Adipose tissue (tissue), 3 donors: Measurements from ENCODE around the gene PAGE2. TPM values are rescaled to one million over a fixed set of nuclear protein-coding genes. Genes with fewer than 3 reads are reported as not detected.
"Not testable (repeated sequence)": the region's sequence is repeated elsewhere in the genome, so short reads cannot be mapped to it uniquely, and the experiment has no call there.

Source experiments
- H3K27ac ChIP-seq: one replicate; pipeline ENCODE4 v1.5.1; 2013; ENCODE audit warnings: low read depth, low read length
- WGBS, 3 donors: extraction: QIAGEN DNeasy Blood & Tissue Kit; methylation state at CpG; one replicate each; pipeline ENCODE4 v1.1.7; 2013; 5-methylcytosine and 5-hydroxymethylcytosine counted together
- polyA plus RNA-seq, 3 donors: library from polyadenylated mRNA; stranded (reverse); fragments of 200-250 nt; gene quantifications; one replicate each; pipeline ENCODE4 v1.2.3, GENCODE V29; 2013
- donor health status: healthy with polysubstance abuse.
- donor health status: Bipolar disorder and iron deficiency.
- donor health status: healthy.

Gene PAGE2, protein sequence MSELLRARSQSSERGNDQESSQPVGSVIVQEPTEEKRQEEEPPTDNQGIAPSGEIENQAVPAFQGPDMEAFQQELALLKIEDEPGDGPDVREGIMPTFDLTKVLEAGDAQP
- not detected for polyA plus RNA-seq

DNA sequence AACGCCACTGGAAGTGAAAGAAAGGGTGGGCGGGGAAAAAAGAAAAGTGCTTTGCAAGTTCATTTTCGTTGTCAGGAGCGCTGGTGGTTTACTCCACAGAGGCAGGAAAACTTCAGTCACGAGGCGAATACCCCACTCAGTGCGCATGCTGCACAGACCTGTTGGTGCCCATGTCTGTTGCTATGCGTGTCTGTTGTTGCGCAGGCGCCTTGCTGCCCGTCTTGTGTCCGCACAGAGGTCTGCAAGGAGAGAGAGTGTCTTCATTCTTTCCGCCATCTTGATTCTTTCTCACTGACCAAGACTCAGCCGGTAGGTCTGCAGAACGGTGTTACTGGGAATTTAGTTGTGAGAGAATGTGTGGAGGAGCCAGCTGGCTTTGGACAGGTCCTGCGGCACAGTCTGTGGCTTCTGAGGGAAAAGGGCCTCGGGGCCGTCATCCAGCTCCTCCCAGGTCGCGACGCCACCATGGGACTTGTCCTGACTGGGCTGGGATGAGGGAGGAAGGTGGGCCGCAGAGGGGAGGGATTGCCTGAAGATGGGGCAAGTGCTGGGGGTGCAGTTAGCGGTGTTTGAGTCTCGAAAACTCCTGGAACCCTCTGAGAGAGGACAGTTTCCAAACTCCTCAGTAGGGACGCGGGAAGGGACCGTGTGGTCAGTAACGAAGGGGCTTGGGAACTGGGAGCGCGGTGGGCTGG lies at the start of gene PAGE2:
TSS of gene PAGE2 (plus strand) at position 224 of the 695 bp plus-strand sequence. CDS start 1,003 bp downstream, outside the sequence.
- 87 to 95% (median 94%) methylated on average over 28 to 30 of the region's 30 CpGs for WGBS, 3 donors
- no peak within 1 kb of the TSS for H3K27ac ChIP-seq

DNA sequence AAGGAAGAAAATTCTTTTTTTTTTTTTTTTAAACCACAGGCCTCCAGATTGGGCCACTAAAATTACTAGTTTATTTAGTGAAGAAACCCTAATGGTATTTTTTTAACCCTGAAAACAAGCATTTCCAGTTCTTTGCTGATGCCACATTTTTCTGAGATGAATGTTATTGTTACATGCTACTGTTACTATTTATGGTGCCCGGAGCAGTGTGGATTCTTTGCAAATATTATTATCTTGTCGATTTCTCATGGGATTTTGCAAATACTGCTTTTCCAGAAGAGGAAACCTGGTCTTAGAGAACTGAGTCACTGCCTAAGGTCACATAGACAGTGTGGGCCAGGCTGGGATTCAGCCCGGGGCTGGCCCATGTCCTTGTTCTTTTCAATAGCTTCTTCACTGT lies 49.3 kb upstream of the PAGE2 start:
- 69 to 80% (median 78%) methylated on average over 3 of the region's 3 CpGs for WGBS, 3 donors
- no peak overlapping the region for H3K27ac ChIP-seq

DNA sequence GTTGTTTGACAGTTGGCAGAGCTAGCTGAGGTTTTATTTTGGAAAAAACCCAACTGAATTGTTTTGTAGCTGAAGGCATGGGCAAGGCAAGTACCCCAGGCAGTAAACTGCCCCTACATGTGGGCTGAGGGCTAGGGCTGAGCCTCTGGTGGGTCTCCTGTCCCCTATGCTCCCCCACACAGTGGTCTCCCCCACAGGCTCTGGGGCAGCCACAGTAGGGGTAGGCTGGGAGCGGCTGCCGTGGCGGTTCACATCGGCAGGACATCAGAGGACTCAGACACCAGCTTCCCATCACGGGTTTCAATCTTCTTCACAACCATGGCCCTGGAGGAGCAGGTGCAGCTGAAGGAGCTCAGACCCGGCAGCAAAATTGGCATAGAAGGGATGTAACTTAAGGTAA lies 47.3 kb upstream of the PAGE2 start:
- WGBS, 3 donors = 88 to 100% (median 96%) methylated on average over 1 to 6 of the region's 6 CpGs
- H3K27ac ChIP-seq = no peak overlapping the region

DNA sequence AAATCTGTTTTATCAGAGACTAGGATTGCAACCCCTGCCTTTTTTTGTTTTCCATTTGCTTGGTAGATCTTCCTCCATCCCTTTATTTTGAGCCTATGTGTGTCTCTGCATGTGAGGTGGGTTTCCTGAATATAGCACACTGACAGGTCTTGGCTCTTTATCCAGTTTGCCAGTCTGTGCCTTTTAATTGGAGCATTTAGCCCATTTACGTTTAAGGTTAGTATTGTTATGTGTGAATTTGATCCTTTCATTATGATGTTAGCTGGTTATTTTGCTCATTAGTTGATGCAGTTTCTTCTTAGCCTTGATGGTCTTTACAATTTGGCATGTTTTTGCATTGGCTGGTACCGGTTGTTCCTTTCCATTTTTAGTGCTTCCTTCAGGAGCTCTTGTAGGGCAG lies 38.2 kb upstream of the PAGE2 start:
- 79 to 83% (median 80%) methylated on average over 2 of the region's 2 CpGs for WGBS, 3 donors
- H3K27ac ChIP-seq = not testable (repeated sequence)

DNA sequence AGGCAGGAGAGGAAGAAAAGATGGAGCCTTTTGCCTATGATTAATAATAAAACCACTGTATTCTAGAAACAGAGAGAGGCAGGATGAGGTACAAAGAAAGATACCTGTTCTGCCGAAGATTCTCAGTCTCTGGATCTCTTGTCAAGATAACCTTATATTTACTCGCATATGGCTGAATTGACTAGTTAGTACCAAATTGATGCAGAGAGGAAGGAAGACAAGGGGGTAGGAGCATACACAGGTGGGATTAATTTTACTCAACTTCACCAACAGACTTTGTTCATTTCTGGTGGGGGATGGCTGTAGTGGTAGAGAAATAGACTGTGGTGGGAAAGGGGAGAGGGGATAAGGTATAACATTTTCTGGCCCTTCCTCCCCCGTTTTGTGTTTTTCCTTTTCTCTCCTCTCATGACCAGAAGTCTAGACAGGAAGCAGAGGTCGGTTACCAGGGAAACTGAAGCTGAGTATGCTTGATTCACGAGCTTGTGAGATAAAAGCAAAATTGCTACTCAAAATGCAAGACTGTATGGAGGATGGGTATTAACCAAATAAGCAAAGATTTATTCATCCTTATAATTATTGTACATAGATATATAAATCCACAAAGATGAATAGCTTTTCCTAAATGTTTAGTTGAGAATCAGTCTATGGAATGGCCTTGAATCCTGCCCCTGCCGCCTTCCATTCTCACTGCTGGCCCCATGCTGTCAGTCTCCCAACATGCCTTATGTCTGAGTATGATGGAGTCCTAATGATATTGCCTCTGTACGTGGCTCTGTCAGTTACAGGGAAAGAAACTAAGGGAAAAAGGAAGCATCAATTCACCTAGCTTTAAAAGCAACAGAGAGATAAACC lies 31.8 kb upstream of the PAGE2 start:
- no peak overlapping the region for H3K27ac ChIP-seq
- 14 to 41% (median 15%) methylated on average over 7 of the region's 7 CpGs for WGBS, 3 donors

DNA sequence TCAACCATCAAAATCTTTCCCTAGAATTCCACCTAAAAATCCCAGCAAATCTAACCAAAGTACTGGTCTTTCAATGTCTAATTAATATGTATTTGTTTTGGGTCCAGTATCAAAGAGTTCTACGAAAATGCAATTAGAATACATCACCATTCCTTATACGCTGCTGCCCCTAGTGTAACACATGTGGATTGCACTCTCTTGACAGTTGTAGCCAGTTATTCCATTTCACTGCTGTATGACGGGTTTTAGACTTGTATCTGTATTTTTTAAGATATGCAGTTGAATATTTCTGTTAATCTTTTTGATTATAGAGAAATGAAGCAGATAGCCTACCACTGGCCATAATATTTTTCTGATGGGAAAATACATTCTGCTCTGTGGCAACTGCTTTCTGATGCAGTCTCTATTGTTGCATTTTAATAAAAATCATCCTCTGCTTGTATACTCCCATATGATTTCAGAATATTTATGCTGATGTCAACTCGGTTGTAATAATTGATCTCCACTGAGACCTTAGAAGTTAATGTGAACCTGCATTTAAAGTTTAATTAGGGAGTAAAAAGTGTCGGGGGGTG lies 31.1 kb upstream of the PAGE2 start:
- H3K27ac ChIP-seq = no peak overlapping the region
- WGBS, 3 donors = 20 to 22% (median 20%) methylated on average over 5 of the region's 5 CpGs

DNA sequence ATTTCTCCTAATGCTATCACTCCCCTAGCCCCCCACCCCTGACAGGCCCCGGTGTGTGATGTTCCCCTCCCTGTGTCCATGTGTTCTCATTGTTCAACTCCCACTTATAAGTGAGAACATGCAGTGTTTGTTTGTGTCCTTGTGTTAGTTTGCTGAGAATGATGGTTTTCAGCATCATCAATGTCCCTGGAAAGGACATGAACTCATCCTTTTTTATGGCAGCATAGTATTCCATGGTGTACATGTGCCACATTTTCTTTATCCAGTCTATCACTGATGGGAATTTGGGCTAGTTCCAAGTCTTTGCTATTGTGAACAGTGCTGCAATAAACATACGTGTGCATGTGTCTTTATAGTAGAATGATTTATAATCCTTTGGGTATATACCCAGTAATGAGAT lies 21.6 kb upstream of the PAGE2 start:
- not testable (repeated sequence) for H3K27ac ChIP-seq
- WGBS, 3 donors = 83 to 88% (median 84%) methylated on average over 2 of the region's 2 CpGs

DNA sequence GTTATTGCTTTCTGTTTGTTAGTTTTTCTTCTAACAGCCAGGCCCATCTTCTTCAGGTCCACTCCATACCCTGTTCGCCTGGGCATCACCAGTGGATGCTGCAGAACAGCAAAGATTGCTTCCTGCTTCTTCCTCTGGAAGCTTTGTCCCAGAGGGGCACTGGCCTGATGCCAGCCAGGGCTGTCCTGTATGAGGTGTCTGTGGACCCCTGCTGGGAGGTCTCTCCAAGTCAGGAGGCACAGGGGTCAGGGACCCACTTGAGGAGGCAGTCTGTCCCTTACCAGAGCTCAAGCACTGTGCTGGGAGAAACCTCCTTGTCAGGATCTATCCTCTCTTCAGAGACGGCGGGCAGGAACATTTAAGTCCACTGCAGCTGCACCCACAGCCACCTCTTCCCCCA lies 16.5 kb upstream of the PAGE2 start:
- WGBS, 3 donors = 59 to 91% (median 80%) methylated on average over 2 to 3 of the region's 3 CpGs
- H3K27ac ChIP-seq = no peak overlapping the region

DNA sequence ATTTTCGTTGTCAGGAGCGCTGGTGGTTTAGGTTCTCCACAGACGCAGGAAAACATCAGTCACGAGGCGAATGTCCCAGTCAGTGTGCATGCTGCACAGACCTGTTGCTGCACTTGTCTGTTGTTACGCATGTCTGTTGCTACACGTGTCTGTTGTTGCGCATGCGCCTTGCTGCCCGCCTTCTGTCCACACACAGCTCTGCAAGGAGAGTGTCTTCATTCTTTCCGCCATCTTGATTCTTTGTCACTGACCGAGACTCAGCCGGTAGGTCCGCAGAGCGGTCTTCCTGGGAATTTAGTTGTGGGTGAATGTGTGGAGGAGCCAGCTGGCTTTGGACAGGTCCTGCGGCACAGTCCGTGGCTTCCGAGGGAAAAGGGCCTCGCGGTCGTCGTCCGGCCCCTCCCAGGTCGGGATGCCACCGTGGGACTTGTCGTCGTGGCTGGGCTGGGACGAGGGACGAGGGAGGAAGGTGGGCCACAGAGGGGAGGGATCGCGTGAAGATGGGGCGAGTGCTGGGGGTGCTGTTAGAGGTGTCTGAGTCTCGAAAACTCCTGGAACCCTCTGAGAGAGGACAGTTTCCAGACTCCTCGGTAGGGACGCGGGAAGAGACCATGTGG lies 13.9 kb upstream of the PAGE2 start, which contains the start of gene PAGE2B:
TSS of gene PAGE2B (plus strand) at position 180 of the 617 bp plus-strand sequence. CDS start 1,012 bp downstream, outside the sequence.
- 82 to 95% (median 93%) methylated on average over 26 to 36 of the region's 36 CpGs for WGBS, 3 donors
- no peak within 1 kb of the TSS for H3K27ac ChIP-seq

DNA sequence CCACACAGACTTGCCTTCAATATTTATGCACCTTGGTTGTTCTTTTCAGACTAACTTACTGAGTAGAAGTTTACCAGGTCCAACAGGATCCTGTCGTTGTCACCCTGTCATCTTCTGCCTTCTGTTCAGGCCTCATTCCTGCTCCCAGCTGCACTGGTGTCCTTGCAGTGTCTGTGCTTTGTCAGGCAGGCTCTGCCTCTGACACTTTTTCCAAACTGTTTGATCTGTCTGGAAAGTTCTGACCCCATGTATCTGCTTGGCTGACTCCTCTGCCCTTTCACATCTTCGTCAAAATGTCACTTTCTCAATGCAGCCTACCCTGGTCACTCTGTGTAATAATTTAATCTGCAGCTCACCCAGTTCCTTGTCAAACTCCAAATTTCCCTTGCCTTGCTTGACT lies 9.9 kb downstream of the PAGE2 start:
- 28 to 62% (median 33%) methylated on average over 2 of the region's 2 CpGs for WGBS, 3 donors
- H3K27ac ChIP-seq = no peak overlapping the region

DNA sequence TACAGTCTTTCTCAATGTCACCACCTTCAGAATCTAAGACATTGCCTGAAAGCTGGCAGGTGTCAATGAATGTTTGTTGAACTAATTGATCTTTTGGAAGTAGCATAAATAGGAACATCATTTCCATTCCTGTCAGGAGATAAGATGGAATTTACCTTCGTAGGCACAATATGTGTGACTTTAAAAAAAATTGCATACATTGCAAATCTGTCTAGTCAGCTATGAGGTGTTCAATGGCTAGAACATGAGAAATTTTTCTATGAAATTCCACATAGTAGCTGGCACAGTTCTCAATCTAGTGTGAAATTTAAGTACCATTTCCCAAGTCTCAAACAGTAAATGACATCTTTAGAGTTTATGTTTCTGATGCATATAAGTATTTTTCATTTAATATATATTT lies 10.3 kb downstream of the PAGE2 start:
- no peak overlapping the region for H3K27ac ChIP-seq
- WGBS, 3 donors = 40 to 64% (median 43%) methylated on average over 1 of the region's 1 CpG

DNA sequence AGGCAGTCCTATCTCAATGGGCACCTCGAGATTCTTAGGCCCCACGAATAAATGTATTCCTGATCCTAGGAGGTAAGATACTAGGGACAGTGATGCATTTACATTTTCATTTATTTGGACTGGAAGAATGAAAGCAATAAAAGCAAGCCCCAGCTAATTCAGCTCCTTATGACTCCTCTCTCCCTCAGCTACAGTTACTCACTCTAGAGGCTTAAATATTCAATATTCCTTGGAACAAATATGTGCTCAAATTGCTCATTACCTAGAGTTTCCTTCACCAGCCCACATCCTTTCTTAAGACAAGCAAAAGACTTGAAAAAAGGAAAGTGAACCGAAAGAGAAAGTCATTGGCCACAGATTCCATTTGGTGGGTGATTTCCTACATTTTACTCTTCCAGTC lies 13.9 kb downstream of the PAGE2 start:
- WGBS, 3 donors = 53 to 67% (median 62%) methylated on average over 3 of the region's 3 CpGs
- no peak overlapping the region for H3K27ac ChIP-seq

DNA sequence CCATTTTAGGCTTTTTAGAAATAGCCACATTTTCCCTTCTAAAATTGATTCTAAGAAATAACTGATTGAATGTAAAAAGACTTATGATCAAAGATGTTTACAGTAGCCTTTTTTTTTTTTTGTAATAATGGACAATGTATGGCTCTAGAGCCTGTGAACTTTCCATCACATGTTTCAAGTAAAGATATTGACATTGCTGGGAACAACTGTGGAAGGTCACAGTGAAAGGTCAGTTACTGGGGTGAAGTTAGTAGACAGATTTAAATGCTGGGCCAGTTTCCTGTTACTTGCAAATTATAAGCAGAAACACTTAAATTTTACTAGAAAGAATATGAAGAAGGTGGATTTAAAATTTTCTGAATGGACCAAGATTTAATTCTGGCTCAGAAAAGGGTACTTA lies 18.4 kb downstream of the PAGE2 start:
- no peak overlapping the region for H3K27ac ChIP-seq

DNA sequence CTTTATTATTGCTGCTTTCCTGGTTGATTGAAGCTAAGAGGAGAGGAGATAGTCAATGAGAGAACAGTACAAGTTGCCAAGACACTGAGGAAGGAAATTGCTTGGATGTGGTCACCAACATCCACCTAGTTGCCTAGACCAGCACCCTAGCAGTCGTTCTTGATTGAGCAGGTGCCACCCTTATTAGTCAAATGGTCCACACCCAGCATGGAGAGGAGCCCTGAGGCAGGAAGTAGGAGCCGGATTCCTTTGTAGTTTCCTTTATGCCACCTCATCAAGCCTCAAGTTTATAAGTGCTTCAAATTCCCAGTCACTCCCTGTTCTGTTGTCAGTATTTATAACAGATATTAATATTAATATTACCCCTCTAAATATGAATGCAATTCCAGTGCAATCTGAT lies 19.1 kb downstream of the PAGE2 start:
- no peak overlapping the region for H3K27ac ChIP-seq
- WGBS, 3 donors = 37 to 51% (median 47%) methylated on average over 2 of the region's 2 CpGs

DNA sequence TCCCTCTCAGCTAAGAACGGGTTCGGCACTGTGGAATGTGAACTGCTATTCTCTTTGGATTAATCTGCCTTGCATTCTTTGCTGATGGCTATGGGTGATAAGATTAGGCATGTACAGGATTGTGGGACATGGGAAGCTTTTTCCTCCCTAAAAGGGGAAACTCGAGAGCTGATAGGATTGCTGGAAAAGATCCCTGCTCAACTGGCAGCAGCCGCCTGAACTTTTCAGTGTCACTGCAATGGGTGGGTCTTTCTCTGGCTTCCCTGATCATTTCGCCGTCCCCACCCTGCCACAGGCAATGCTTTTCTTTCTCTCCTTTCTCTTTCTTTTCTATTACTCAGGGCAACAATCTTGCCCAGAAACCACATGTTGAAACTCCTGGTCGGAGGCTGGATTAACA lies 20.5 kb downstream of the PAGE2 start:
- H3K27ac ChIP-seq = no peak overlapping the region
- WGBS, 3 donors = 48 to 64% (median 64%) methylated on average over 6 to 7 of the region's 7 CpGs

DNA sequence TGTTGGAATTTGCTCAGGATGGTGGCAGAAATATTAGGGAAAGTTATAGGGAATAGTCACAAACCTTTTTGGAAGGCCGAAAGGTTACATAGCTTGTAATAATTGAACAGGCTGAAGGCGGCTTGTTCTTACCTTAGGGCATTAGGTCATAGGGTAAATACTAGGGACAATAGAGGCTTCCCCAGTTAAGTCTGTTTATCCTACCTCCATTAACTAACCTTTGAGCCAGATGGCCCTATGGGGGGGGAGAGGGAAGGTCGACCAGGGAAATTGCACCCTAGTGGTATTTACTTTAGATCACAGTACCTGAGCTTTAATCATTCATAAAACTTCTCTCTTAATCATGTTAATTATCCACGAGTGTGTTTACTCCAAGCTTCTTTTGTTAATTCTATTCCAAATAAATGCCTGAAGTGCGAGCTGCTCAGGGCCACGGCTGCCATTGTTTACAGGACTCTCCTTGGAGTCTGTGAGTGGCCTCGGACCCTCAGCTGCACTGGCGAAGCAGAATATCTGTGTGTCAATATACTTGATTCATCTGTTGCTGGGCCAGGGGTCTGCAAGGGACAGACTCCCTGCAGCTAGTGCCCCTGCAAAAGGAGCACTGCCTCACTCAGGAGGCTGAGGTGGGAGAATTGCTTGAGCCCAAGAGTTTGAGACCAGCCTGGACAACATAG lies 22.9 kb downstream of the PAGE2 start:
- WGBS, 3 donors = 26 to 80% (median 67%) methylated on average over 6 to 8 of the region's 8 CpGs
- no peak overlapping the region for H3K27ac ChIP-seq

DNA sequence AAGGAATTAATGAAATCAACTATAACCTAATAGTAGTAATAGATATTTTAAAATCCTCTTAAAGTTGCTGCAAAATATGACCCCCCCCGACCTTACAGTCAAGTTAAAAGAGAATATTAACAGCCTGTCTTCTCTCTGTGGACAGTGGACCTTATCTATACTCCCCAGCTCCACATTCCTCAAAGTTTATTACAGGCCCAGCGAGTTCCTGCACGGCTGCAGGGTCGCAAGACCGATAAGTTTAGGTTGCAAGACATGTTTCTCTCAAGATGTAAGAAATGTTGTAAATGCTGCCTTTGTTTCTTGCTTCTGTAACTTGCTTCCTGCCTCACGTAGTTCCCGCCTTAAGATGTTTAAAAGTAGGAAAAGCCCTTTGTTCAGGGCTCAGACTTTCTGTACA lies 27.8 kb downstream of the PAGE2 start:
- WGBS, 3 donors = 44 to 64% (median 50%) methylated on average over 7 of the region's 7 CpGs
- H3K27ac ChIP-seq = not testable (repeated sequence)

DNA sequence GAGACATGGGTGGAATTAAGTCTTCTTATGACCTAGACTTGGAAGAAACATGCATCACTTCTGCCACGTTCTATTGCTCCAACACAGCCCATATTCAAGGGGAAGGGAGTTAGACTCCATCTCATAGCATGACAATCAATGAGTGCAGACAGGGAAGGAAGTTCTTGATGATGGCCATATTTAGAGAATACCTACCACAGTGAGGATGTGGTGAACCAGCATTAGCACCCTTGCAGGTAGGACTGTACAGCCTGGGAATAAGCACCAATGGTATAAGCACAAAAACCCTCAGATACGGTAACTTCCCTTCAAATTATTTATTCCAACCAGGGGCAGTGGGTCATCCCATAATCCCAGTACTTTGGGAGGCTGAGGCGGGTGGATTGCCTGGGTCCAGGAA lies 29.8 kb downstream of the PAGE2 start:
- WGBS, 3 donors = 71 to 97% (median 91%) methylated on average over 3 of the region's 3 CpGs
- no peak overlapping the region for H3K27ac ChIP-seq
